ENCODE measurements around the gene TBRG4. TPM values are rescaled to one million over a fixed set of nuclear protein-coding genes. Genes with fewer than 3 reads are reported as not detected.

TBRG4 gene
- total RNA-seq, 4 donors from 2014 or later: 45.7 to 60.1 (median 53.7) TPM

DNA sequence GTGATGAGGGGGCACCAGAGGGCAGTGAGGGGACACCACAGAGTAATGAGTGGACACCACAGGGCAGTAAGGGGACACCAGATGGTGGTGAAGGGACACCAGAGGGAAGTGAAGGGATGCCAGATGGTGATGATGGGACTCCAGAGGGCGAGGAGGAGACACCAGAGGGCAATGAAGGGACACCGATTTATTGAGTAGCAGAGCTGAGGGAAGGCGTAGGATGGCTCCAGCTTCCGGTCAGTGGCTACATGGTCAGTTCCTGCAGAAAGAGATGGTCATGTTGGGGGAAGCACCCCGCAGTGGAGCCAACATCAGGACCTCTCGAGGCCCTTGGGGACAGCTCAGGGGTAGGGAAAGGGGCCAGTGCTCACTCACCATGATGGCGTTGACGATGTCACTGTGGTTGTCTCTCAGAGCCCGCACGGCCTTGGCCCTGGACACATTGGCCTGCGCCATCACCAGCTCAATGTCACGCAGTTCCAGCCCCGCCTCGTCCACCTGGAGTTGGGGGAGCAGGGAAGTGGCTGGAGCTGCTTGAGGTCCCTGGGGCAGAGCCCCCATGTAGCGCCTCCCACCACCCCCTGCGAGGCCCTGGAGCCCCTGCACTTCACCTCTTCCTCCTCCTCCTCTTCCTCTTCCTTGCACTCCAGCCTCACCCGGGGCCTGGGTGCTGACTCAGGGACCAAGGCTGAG, 31.1 kb downstream of the TBRG4 start:
- Histone ChIP-seq H3K36me3 (peaks cover 13 to 45% (median 34%) of the 10 kb centered on the region in 4 donors), H3K9me3 (no peaks in the 10 kb centered on the region), H3K4me1 (peaks cover 0 to 7% (median 4%) of the 10 kb centered on the region in 4 donors), H3K27ac (replicated peaks in 1 of 4) (no peak overlapping the region), H3K27me3 (no peaks in the 10 kb centered on the region), H3K4me3 (no peak overlapping the region)
- 97% methylated on average over 14 of the region's 17 CpGs for WGBS
- DNase-seq (ENCODE audit: extremely low spot score): no peak
- intact Hi-C loops (cut with DNase I): loop anchor here (10.0 kb wide), 1 partner anchor 76 kb away; the partner anchor contains the start of gene CCM2
- TF ChIP-seq POLR2AphosphoS5 (IDR thresholded peaks at IDR 0.05): no peak
- TF ChIP-seq EP300 (IDR thresholded peaks at IDR 0.05): no peak
- TF ChIP-seq, protein P1, sequence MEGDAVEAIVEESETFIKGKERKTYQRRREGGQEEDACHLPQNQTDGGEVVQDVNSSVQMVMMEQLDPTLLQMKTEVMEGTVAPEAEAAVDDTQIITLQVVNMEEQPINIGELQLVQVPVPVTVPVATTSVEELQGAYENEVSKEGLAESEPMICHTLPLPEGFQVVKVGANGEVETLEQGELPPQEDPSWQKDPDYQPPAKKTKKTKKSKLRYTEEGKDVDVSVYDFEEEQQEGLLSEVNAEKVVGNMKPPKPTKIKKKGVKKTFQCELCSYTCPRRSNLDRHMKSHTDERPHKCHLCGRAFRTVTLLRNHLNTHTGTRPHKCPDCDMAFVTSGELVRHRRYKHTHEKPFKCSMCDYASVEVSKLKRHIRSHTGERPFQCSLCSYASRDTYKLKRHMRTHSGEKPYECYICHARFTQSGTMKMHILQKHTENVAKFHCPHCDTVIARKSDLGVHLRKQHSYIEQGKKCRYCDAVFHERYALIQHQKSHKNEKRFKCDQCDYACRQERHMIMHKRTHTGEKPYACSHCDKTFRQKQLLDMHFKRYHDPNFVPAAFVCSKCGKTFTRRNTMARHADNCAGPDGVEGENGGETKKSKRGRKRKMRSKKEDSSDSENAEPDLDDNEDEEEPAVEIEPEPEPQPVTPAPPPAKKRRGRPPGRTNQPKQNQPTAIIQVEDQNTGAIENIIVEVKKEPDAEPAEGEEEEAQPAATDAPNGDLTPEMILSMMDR (IDR thresholded peaks at IDR 0.05): no peak
- TF ChIP-seq POLR2A (IDR thresholded peaks at IDR 0.05; ENCODE audit: low read depth): no peak

DNA sequence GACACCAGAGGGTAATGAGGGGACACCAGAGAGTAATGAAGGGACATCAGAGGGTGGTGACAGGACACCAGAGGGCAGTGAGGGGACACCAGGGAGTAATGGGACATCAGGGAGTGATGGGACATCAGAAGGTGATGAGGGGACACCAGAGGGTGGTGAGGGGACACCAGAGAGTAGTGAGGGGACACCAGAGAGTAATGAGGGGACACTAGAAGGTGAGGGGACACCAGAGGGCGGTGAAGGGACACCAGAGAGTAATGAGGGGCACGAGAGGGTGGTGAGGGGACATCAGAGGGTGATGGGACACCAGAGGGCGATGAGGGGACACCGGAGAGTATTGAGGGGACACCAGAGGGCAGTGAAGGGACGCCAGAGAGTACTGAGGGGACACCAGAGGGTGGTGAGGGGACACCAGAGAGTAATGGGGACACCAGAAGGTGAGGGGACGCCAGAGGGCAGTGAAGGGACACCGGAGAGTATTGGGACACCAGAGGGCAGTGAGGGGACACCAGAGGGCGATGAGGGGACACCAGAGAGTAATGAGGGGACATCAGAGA, 33.3 kb downstream of the TBRG4 start:
- DNase-seq (ENCODE audit: extremely low spot score): no peak
- WGBS: 79% methylated on average over 8 of the region's 8 CpGs
- peaks cover 34 to 61% (median 51%) of the 10 kb centered on the region in 4 donors for H3K36me3 ChIP-seq

GRCh38 chr7:45077579-45077978, 33.9 kb downstream of the TBRG4 start:
- peaks cover 0 to 5% (median under 1%) of the 10 kb centered on the region in 4 donors for H3K4me1 ChIP-seq
- H3K36me3 ChIP-seq: peaks cover 39 to 67% (median 56%) of the 10 kb centered on the region in 4 donors
- H3K27me3 ChIP-seq: no peaks in the 10 kb centered on the region
- H3K27ac ChIP-seq (replicated peaks in 1 of 4): no peak overlapping the region
- H3K4me3 ChIP-seq: no peak overlapping the region
- WGBS: 94% methylated on average over 9 of the region's 9 CpGs
- no peak for DNase-seq (ENCODE audit: extremely low spot score)
- intact Hi-C loops (cut with DNase I): no loop called here
- TF ChIP-seq EP300 (IDR thresholded peaks at IDR 0.05): no peak
- TF ChIP-seq POLR2A (IDR thresholded peaks at IDR 0.05; ENCODE audit: low read depth): no peak
- TF ChIP-seq, protein P1 (IDR thresholded peaks at IDR 0.05): no peak
- no peaks in the 10 kb centered on the region for H3K9me3 ChIP-seq

More for the DNA sequence above, 33.3 kb downstream of the TBRG4 start:
- no peaks in the 10 kb centered on the region for H3K9me3 ChIP-seq
- no peak for TF ChIP-seq EP300 (IDR thresholded peaks at IDR 0.05)
- TF ChIP-seq, protein P1 (IDR thresholded peaks at IDR 0.05): no peak
- no peak for TF ChIP-seq POLR2AphosphoS5 (IDR thresholded peaks at IDR 0.05)
- TF ChIP-seq POLR2A (IDR thresholded peaks at IDR 0.05; ENCODE audit: low read depth): no peak
- H3K4me1 ChIP-seq: peaks cover 0 to 7% (median 4%) of the 10 kb centered on the region in 4 donors
- H3K27me3 ChIP-seq: no peaks in the 10 kb centered on the region
- intact Hi-C loops (cut with DNase I): no loop called here
- no peak overlapping the region for H3K4me3 ChIP-seq
- H3K27ac ChIP-seq (replicated peaks in 1 of 4): no peak overlapping the region

- no peak overlapping the region for H3K27ac ChIP-seq (replicated peaks in 1 of 4)
- 84% methylated on average over 5 of the region's 5 CpGs for WGBS
- TF ChIP-seq POLR2AphosphoS5 (IDR thresholded peaks at IDR 0.05) (no peak), POLR2A (IDR thresholded peaks at IDR 0.05; ENCODE audit: low read depth) (no peak), EP300 (IDR thresholded peaks at IDR 0.05) (no peak)
- TF ChIP-seq, protein P1 (IDR thresholded peaks at IDR 0.05): no peak
- no peaks in the 10 kb centered on the region for H3K9me3 ChIP-seq
- peaks cover 0 to under 1% (median 0%) of the 10 kb centered on the region in 4 donors for H3K4me1 ChIP-seq
- no peaks in the 10 kb centered on the region for H3K27me3 ChIP-seq
- intact Hi-C loops (cut with DNase I): no loop called here
- peaks cover 44 to 73% (median 62%) of the 10 kb centered on the region in 4 donors for H3K36me3 ChIP-seq
- DNase-seq (ENCODE audit: extremely low spot score): no peak
- H3K4me3 ChIP-seq: no peak overlapping the region
These were observed 34.6 kb downstream of the TBRG4 start for GRCh38 chr7:45076946-45077345.

Measured in esophagus muscularis mucosa (tissue), 4 donors.